ENCODE data around the gene MYOD1.

The MYOD1 gene

DNA sequence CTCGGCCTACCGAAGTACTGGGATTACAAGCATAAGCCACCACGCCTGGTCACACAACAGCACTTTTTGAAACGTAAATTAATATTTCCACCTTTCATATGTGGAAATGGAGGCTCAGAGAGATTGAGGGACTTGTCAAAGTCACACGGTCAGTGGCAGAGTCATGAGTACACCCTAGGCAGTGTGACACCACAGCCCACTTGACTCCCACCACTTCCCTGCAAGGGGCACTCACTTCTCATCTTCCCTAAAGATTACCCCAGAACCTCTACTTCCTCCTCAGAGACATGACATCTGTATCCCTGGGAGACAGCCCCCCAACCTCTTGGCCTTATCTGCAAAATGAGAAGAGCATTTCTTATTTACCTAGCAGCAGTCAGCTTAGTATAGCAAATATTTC is 16.5 kb upstream of the MYOD1 start:
- DNase-seq (ENCODE audit: low read depth, low spot score), result no peak

DNA sequence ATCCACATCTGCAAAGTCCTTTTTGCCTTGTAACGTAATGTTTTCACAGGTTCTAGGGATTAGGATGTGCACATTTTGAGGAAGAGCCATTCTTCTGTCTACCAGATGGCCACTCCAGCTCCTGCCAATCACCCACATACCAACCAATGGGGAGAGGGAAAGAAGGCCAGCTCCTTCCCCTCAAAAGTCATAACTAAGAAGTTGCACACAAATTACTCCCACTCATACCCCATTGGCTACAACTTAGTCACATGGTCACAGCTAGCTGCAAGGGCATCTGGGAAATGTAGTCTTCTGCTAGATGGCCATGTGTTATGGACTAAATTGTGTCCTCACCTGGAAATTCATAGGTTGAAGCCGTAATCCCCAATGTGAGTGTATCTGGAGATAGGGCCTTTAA is 15.4 kb upstream of the MYOD1 start:
- no peak for DNase-seq (ENCODE audit: low read depth, low spot score)

DNA sequence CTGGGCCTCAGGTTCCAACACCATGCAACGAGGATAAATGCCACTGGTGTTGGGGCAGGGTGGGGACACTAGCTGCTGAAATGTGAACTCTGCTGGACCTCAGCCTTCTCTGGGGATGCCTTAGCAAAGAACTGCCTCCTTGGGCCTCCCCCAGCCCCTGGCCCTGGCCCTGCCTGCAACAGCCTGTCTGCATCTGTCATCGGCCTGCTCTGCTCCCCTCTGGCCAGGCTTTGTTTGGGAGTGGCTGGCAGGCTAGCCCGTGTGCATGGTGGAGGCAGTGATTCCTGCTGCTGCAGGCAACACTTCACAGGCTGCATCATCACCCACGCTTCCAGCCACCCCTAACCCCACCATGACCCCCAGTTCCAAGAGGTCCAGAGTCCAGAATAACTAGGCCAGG is 11.5 kb upstream of the MYOD1 start:
- DNase-seq (ENCODE audit: low read depth, low spot score), result no peak

DNA sequence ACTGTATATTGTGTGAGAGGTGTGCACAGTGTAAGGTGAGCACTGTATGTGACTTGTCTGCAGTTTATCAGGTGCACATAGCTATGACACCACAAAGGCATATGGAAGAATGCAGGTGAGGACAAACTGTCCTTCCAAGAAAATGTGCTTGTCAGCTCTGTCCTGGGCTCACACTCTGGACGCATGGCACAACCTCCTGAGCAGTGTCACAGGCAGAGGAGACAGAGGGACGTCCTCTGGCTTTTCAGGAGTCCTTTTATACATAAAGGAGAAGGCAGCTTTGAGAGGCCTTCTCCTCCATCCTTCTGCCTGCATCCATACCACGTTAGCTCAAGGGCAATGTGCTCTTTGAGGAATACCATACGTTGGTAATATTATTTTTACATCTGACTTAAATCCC is 7.5 kb upstream of the MYOD1 start:
- no peak for DNase-seq (ENCODE audit: low read depth, low spot score)

DNA sequence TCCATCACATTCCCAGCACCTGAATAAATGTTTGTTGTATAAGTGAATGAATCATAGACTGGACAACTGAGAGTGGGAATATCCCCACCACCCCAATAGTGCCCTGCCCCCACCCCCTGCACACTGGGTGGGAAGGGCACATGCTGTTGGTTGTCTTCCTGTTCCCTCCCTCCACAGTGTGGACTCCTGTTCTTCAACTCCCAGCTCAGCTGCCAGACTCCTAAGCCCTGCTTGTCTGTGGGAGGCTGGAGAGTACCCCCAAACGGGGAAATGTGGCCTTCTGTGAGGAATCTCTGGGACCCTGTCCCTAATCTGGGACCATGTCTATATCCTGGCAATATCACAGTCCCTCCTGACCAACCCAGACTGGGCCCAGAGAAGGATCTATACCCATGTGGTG is 5.5 kb upstream of the MYOD1 start:
- no peak for DNase-seq (ENCODE audit: low read depth, low spot score)

DNA sequence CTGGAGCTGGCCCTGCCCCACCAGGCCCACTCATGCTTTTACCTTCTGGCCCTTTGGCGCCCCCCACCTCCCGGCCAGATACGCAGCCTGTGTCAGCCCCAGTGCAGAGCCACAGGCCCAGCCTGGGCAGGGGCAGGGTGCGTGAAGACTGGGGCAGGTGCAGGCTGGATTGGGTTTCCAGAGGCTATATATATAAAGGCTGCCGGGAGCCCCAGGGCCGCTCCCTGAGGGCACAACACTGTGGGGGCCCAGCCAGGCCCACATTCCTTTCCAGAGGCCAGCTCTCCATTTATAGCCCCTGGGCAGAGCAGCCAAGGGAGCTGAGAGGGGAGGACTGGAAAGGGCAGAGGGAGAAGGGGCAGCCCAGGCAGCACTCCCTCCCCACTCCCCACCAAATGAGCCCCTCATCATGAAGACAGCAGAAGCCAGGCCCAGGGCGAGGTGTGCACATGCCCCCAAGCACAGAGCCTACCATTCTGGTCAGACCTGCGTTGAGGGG is 5.0 kb upstream of the MYOD1 start:
- no peak for DNase-seq (ENCODE audit: low read depth, low spot score)

DNA sequence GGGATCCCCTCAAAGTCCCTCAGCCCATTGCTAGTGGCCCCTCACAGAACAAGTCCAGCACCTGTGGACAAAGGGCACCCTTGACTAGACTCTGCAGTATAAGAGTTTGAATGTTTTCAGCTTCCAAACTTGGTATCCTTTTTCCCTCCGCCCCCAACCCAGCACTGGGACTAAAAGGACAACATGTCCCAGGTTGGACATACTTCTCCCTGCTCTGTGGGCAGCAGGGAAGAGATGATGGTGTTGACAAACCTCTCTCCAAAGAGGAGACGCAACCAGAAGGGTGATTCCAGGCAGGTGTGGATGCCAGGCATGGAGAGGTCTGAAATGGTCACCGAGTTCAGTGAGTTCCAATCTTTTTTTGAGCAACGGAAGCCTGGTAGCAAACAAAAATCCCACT is 4.5 kb upstream of the MYOD1 start:
- no peak for DNase-seq (ENCODE audit: low read depth, low spot score)

DNA sequence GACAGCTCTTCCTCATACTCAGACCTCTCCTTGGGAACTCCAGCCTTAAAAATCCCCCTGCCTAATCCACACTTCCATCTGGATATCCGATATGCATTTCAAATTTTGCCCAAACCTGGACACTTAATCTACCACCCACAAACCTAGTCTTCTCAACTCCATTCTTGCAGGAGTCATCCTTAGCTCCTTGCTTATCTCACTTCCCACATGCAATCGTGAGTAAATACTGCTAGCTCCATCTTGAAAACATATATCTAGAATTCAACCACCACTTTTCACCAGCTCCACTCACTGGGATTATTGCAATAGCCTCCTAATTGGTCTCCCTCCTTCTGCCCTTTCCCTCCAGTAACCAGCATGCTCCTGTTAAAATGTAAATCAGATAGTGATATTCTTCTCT is 2.6 kb upstream of the MYOD1 start:
- no peak for DNase-seq (ENCODE audit: low read depth, low spot score)

DNA sequence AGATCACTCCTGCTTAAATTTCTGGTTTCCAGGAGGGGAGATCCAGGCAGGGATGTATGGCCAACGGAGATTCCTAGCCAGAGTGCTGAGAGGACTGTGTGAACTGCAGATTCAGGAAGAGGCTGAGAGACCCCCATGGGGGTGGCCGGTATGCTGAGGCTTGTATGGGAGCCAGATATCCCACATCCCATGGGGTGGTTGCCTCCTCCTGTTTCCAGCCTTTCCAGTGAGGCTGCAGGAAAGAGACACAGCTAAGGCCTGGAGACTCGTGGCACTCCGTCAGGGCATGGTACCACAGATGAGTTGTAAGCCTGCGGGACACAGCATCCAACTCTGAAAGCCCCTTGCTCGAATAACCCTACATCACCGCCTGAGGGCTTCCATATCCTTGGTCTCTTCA is 1.4 kb upstream of the MYOD1 start:
- no peak for DNase-seq (ENCODE audit: low read depth, low spot score)

DNA sequence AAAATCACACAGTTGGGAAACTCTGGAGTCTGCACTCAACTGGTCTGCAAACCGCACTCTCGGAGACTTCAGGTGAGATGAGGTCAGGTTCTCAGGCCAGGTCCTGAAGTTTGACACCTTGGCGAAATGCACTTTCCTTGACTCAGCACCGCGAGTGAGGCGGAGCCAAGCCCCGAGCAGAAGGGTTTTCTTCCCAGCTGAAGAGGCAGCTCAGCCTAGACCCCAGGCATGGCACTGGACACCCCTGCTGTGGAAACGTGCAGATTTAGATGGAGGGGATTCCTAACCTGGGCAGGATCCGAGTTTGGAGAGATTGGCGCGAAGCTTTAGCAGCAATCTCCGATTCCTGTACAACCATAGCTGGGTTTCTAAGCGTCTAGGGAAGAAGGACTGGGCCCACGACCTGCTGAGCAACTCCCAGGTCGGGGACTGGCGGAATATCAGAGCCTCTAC is 835 bp upstream of the MYOD1 start:
- no peak for DNase-seq (ENCODE audit: low read depth, low spot score)

DNA sequence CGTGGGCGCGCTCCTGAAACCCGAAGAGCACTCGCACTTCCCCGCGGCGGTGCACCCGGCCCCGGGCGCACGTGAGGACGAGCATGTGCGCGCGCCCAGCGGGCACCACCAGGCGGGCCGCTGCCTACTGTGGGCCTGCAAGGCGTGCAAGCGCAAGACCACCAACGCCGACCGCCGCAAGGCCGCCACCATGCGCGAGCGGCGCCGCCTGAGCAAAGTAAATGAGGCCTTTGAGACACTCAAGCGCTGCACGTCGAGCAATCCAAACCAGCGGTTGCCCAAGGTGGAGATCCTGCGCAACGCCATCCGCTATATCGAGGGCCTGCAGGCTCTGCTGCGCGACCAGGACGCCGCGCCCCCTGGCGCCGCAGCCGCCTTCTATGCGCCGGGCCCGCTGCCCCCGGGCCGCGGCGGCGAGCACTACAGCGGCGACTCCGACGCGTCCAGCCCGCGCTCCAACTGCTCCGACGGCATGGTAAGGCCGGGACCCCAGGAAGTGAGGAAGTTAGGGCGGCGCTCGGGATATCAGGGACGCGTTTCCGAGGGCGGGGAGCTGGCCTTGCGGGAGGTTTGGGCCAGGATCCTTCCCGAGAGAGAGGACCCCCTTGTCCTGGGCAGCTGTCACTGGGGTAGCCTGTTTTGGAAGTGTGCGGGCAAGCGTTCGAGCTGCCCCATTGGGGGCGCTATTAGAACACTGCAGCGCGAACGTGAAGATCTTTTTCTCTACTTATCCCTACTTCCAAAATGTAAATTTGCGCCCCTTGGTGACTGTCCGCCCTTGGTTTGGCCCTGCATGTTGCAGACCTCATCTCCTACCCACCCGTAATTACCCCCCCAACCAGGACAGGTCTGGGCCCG is 796 bp downstream of the MYOD1 start:
- no peak for DNase-seq (ENCODE audit: low read depth, low spot score)

DNA sequence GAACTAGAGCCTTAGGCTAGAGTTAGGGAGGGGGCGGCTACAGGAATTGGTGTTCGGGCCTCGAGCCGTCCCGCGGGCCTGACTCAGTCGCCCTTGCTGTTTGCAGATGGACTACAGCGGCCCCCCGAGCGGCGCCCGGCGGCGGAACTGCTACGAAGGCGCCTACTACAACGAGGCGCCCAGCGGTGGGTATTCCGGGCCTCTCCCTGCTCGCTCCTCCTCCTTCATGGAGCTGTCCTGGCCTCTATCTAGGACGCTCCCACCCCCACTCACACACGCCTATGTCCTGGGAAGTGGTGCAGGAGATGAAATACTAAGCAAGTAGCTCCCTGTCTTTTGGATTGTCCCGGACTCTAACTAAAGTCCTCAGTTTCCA is 1.4 kb downstream of the MYOD1 start:
- DNase-seq (ENCODE audit: low read depth, low spot score), result no peak

DNA sequence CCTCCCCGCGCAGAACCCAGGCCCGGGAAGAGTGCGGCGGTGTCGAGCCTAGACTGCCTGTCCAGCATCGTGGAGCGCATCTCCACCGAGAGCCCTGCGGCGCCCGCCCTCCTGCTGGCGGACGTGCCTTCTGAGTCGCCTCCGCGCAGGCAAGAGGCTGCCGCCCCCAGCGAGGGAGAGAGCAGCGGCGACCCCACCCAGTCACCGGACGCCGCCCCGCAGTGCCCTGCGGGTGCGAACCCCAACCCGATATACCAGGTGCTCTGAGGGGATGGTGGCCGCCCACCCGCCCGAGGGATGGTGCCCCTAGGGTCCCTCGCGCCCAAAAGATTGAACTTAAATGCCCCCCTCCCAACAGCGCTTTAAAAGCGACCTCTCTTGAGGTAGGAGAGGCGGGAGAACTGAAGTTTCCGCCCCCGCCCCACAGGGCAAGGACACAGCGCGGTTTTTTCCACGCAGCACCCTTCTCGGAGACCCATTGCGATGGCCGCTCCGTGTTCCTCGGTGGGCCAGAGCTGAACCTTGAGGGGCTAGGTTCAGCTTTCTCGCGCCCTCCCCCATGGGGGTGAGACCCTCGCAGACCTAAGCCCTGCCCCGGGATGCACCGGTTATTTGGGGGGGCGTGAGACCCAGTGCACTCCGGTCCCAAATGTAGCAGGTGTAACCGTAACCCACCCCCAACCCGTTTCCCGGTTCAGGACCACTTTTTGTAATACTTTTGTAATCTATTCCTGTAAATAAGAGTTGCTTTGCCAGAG is 2.0 kb downstream of the MYOD1 start:
- no peak for DNase-seq (ENCODE audit: low read depth, low spot score)

DNA sequence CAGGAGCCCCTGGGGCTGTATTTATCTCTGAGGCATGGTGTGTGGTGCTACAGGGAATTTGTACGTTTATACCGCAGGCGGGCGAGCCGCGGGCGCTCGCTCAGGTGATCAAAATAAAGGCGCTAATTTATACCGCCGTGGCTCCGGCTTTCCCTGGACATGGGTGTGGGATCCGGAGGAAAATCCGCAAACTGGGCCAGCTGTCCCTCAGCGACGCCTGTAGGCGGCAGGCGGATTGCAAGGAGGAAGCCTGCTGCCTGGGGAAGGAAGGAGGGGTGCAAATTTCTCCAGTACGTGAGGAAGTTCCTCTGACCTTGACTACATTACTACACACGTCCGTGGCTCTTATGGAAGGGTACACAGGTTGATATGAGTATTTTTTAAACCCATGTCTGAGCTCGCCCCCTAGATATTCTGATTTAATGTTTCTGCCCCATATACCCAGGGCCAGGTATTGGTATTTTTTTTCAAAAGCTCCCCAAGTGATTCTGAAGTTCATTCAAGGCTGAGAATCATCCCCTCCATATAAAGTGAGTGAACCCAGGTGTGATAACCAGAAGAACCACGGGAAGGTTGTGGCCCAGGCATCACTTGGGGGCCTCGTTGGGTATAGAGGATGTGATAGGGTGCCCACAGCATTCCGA is 2.8 kb downstream of the MYOD1 start:
- no peak for DNase-seq (ENCODE audit: low read depth, low spot score)

DNA sequence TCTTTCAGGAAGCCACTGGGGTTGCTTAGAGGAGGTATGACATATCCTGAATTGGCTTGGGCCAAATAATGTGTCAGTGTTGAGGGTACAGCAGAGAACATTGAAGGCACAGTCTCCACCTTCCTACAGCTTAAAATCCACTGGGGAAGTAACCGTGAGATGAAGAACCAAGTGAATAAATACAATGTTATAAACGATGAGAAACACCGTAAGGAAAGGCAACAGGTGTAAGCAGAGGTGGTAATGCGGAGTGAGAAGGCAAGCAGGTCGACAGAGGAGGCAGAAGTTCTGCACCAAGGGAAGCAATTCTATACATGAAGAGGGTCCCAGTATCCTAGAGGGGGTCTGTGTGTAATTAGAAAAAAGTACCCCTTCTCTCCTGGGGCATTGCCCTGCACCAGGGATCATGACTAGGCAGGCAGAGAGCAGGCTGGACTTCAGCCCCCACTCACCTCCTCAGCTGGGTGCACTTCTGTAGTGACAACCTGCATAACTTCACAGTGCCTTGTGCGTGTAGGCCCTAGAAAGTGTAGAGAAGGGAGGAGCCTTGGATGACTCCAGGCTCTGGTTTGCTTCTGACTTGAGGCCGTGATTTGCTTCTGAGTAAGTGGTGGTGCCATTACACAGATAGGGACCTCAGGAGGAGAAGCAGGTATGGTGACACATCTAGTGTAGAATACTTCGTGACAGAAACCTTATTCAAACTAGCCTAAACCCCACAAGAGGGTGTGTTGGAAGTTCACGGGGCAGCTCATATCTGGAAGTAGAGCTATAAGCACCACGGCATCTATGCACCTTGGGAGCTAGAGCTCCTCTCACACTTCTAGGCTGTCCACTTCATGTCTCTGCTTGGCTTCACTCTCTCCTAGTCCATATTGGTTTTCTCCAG is 4.9 kb downstream of the MYOD1 start:
- DNase-seq (ENCODE audit: low read depth, low spot score), result no peak

DNA sequence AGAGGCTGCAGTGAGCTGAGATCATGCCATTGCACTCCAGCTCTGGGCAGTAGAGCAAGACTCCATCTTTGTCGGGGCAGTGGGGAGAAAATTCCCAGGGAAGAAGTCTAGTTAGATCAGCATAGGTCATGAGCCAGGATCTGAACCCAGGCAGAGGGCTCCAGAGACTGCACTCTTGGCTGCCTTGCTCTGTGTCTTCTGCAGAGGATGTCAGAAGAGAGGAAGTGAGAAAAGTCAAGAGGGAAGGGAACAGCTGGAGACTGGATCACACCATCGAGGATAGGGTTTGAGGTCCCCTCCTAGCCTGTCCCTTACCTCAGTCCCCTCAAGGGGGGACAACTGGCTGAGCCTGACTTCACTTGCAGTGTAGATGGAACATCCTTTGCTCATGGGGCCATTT is 5.8 kb downstream of the MYOD1 start:
- no peak for DNase-seq (ENCODE audit: low read depth, low spot score)

DNA sequence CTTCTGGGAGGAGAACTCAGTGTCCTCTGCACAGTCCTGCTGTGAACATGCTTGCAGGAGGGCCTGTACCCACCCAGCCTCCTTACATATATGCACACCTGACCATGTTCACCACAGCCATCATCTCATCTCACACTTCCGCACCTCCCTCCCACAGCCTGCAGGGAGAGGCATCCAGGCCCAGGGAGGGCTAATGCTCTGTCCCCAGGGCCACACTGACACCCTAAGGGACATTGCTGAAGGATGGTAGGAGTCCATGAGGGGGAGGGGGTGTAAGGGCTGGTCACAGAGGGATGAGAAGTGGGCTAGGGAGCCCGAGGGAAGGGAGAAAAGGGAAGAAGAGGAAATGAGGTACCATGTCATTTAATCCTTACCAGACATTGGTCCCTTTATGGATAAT is 10.8 kb downstream of the MYOD1 start:
- no peak for DNase-seq (ENCODE audit: low read depth, low spot score)

DNA sequence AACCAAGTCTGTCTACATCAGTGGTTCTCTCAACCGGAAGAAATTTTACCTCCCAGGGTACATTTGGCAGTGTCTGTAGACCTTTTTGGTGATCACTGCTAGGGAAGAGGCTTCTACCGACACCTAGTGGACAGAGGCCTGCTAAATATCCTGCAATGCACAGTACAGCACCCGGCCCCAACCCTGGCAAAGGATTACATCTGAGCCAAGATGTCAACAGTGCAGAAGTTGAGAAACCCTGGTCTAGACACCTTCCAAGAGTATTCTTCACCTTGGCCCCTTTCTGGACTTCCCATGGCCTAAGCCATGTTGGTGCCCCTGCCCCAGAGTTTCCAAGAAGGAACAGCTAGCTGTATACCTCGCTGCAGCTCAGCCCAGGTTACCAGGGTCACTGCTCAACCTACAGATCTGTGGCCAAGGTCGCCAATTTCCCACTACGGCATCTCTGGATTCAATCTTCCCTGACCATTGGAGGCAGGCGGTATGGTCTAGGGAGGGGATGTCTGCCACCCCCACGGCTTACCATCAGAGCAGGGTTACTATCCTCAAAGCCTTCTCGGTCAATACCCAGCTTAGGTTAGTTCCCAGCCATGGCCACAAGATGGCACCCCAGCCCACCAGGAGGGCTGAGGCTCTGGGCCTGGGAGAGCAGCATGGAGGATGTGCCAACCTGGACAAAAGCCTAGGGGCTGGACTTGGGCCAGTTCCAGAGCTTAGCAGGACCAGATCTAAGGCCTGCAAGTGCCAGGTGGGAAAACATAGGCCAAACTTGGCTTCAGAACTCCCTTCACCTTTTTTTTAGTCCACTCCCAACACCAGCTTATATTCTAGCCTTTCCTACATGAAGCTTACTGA is 11.5 kb downstream of the MYOD1 start:
- DNase-seq (ENCODE audit: low read depth, low spot score), result peak; percentile 8

DNA sequence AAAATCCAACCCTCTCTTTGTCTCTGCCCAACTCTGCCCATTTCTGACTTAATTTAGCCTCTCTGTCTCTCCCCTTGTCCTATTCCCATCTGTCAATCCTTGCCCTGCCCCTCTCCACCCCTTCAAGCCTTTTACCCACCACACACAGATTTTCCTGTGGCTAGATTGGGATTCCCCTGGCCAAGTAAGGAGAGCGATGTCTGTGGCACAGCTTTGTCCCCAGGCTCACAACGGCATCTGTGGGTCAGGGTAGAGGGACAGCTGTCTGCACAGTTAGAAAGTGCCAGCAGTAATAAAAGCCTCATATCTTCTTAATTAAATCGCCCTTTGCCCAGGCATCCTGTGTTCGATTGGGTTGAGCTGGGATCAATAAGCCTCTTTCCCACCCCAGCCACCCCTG is 13.9 kb downstream of the MYOD1 start:
- DNase-seq (ENCODE audit: low read depth, low spot score), result no peak

DNA sequence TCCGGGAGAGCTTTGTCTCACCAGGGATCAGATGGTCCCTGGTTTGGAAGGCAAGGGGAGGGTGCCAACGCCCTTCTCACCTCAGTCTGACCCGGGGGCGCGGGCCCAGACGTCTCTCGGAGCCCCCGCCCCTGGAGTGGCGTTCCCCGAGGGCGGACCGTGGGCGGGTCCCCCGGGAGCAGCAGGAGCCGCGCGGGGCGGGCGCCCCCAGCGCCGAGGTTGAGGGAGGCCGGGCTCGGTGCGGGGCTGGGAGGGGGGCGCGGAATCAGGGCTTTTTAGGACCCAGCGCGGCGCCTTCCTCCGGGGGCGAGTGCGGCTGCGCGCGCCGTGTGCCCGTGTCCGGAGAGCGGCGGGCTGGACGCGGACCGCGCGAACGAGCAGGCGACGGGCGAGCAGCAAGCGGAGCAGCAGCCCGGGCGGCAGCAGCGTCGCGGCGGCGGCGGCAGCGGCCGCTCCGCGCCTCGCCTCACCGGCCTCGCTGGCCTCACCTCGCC is 15.1 kb downstream of the MYOD1 start, which contains the start of gene KCNC1:
TSS of gene KCNC1 (plus strand) at position 364 of the 494 bp plus-strand sequence. CDS start 1,222 bp downstream, outside the sequence.
- DNase-seq (ENCODE audit: low read depth, low spot score), result no peak
